PC-9 (cell line): ENCODE data around the gene TAS1R1. TPM values are rescaled to one million over a fixed set of nuclear protein-coding genes. Genes with fewer than 3 reads are reported as not detected.

Experiments
- BruUV-seq: library from RNA; stranded (reverse); fragments of 400-500 nt; replicated peaks from 2 replicates; lab custom pipeline; 2021; lab: Mats Ljungman, UMichigan
- CTCF ChIA-PET: fragments of 300-600 bp; sonication (Branson Sonifier 250); formaldehyde crosslinking; loops from one replicate; lab custom pipeline; 2022; ENCODE audit warnings: antibody characterized with exemption; lab: Charles Lee
- POLR2A ChIA-PET: fragments of 300-600 bp; sonication (Branson Sonifier 250); formaldehyde crosslinking; loops from one replicate; lab custom pipeline; 2022; ENCODE audit warnings: antibody characterized with exemption; ENCODE audit not compliant: unreplicated experiment; lab: Charles Lee
- DNase-seq, 2 experiments: peaks; one replicate each; pipeline versions ENCODE4 v3.0.0 to v3.0.0-alpha.2; 2015 to 2022; ENCODE audit warnings: mixed read lengths in 1 of 2
- H2AFZ ChIP-seq: fragments of 200-600 bp; sonication (generic); 2 replicates; pipeline ENCODE4 v1.8.1; 2017; ENCODE audit warnings: antibody characterized with exemption
- H3F3A ChIP-seq: fragments of 200-600 bp; sonication (generic); 2 replicates; pipeline ENCODE4 v1.8.1; 2017; ENCODE audit warnings: antibody characterized with exemption, mild to moderate bottlenecking, low read depth; ENCODE audit not compliant: insufficient read depth
- H3K27ac ChIP-seq: fragments of 200-600 bp; sonication (generic); 2 replicates; pipeline ENCODE4 v1.6.1; 2016; ENCODE audit warnings: mixed run types
- H3K27me3 ChIP-seq: fragments of 200-600 bp; sonication (generic); 2 replicates; pipeline ENCODE4 v1.6.1; 2016; ENCODE audit warnings: low read depth, mixed run types; ENCODE audit not compliant: insufficient read depth
- H3K36me3 ChIP-seq: fragments of 200-600 bp; sonication (generic); 2 replicates; pipeline ENCODE4 v1.6.1; 2016; ENCODE audit warnings: low read depth, mixed run types
- H3K4me1 ChIP-seq: fragments of 200-600 bp; sonication (generic); replicated peaks from 2 replicates; pipeline ENCODE4 v1.6.1; 2016; ENCODE audit warnings: mixed run types; ENCODE audit not compliant: insufficient read depth
- H3K4me2 ChIP-seq: fragments of 200-600 bp; sonication (generic); 2 replicates; pipeline ENCODE4 v1.6.1; 2017; ENCODE audit warnings: mixed run types
- H3K4me3 ChIP-seq: fragments of 200-600 bp; sonication (generic); 2 replicates; pipeline ENCODE4 v1.6.1; 2016; ENCODE audit warnings: mixed run types
- H3K79me2 ChIP-seq: fragments of 200-600 bp; sonication (generic); 2 replicates; pipeline ENCODE4 v1.6.1; 2017; ENCODE audit warnings: low read depth, mixed run types
- H3K9me2 ChIP-seq: fragments of 200-600 bp; sonication (generic); 2 replicates; pipeline ENCODE4 v1.8.1; 2017; ENCODE audit warnings: mild to moderate bottlenecking; ENCODE audit not compliant: insufficient read depth
- H3K9me3 ChIP-seq: fragments of 200-600 bp; sonication (generic); 2 replicates; pipeline ENCODE4 v1.8.1; 2016; ENCODE audit warnings: low read depth; ENCODE audit not compliant: insufficient read depth
- H4K20me1 ChIP-seq: fragments of 200-600 bp; sonication (generic); 2 replicates; pipeline ENCODE4 v1.8.1; 2017; ENCODE audit not compliant: insufficient read depth
- EZH2 ChIP-seq: fragments of 200-600 bp; sonication (generic); IDR thresholded peaks from 2 replicates; pipeline ENCODE4 v1.8.0; 2017; ENCODE audit warnings: antibody characterized with exemption, low read depth
- intact Hi-C: fragments of 100-400 bp; cut with micrococcal nuclease; formaldehyde crosslinking; loops from one replicate; pipeline ENCODE4 v1.10.0; 2022; ENCODE audit not compliant: unreplicated experiment
- total RNA-seq: library from RNA; stranded (reverse); gene quantifications from 2 replicates; pipeline ENCODE4 v1.2.3, GENCODE V29; 2021
- TF ChIP-seq, protein P1 (sequence below): fragments of 200-600 bp; sonication (generic); conservative IDR thresholded peaks from 2 replicates; pipeline ENCODE4 v1.6.1; 2017; ENCODE audit warnings: mixed run types, antibody characterized with exemption, mild to moderate bottlenecking, moderate library complexity

TAS1R1 gene
- total RNA-seq, 1 experiment from 2014 or later: not detected

DNA sequence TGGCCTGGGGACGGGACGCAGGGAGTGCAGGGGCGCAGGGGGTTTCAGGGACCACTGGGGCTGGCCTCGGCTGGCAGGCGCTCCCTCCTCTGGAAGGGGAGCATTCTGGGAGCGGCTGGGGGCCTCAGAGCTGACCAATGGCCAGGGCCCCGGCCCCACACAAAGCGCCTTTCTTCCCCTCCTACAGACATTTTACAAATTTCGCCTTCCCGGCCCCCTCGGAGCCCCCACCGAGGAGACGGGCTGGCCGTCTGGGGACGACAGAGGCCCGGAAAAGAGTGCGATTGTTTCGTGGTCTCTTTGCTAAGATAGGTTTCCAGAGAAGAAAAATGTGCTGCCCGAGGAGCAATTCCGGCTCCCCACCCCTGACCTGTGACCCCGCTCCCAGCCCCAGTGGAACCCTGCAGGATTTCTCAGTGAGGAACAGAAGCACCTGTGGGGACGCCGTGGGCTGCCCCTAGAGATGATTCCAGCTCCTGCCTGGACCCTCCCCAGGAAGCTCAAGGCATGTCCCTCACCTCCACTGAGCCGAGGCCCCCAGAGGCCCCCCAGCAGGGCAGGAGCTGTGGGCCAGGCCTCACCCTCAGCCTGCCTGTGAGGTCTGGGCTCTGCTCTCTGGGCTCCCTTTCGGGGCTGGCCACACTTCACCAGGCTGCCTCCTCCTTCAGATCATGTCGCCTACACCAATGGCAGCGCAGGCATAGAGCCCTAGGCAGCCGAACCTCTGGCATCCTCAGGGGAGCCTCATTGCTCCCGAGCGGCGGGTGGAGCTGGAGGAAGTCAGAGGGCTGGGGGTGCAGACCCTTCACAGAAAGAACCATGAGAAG is 48.7 kb upstream of the TAS1R1 start:
- H3K4me2 ChIP-seq: no peak overlapping the region
- no peak for DNase-seq
- intact Hi-C loops: no loop called here
- POLR2A ChIA-PET: interaction anchor here (0.6 kb wide), 1 partner anchor 78 kb away, joined by 4 read pairs; no protein-coding TSS in a partner anchor
- H2AFZ ChIP-seq: no peak overlapping the region
- no peak for TF ChIP-seq EZH2
- TF ChIP-seq, protein P1, sequence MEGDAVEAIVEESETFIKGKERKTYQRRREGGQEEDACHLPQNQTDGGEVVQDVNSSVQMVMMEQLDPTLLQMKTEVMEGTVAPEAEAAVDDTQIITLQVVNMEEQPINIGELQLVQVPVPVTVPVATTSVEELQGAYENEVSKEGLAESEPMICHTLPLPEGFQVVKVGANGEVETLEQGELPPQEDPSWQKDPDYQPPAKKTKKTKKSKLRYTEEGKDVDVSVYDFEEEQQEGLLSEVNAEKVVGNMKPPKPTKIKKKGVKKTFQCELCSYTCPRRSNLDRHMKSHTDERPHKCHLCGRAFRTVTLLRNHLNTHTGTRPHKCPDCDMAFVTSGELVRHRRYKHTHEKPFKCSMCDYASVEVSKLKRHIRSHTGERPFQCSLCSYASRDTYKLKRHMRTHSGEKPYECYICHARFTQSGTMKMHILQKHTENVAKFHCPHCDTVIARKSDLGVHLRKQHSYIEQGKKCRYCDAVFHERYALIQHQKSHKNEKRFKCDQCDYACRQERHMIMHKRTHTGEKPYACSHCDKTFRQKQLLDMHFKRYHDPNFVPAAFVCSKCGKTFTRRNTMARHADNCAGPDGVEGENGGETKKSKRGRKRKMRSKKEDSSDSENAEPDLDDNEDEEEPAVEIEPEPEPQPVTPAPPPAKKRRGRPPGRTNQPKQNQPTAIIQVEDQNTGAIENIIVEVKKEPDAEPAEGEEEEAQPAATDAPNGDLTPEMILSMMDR: no peak
- no peaks in the 10 kb centered on the region for H3K9me3 ChIP-seq
- no TSS peak for BruUV-seq
- no peaks in the 10 kb centered on the region for H3K27me3 ChIP-seq
- no peaks in the 10 kb centered on the region for H3K9me2 ChIP-seq
- CTCF ChIA-PET: no interaction called here
- H3K4me1 ChIP-seq: no peaks in the 10 kb centered on the region
- no peaks in the 10 kb centered on the region for H4K20me1 ChIP-seq
- no peaks in the 10 kb centered on the region for H3F3A ChIP-seq
- H3K27ac ChIP-seq: no peak overlapping the region
- H3K79me2 ChIP-seq: no peaks in the 10 kb centered on the region
- H3K4me3 ChIP-seq: no peak overlapping the region
- no peaks in the 10 kb centered on the region for H3K36me3 ChIP-seq

DNA sequence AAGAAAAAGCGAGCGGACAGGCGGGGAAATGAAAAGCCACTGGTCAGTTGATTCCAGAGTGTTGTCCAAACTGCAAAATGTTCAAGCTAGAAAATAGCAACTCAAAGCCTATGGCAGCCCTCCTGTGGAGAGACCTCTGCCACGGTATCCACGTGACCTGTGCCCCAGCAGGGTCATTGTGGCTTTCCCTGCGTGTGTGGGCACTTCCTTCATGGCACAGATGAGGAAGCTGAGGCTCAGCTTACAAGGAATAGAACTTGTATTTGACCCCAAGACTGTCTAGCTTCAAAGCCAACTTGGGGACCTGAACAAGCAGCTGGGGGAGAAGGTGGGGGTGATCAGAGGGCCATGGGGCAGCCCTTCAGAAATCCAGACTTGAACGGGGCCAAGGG is 48.1 kb upstream of the TAS1R1 start:
- DNase-seq: no peak
- intact Hi-C loops: no loop called here
- no peaks in the 10 kb centered on the region for H3K27me3 ChIP-seq
- no TSS peak for BruUV-seq
- H3K4me2 ChIP-seq: no peak overlapping the region
- no peaks in the 10 kb centered on the region for H3K36me3 ChIP-seq
- H3K4me1 ChIP-seq: no peaks in the 10 kb centered on the region
- no peak overlapping the region for H2AFZ ChIP-seq
- TF ChIP-seq EZH2: no peak
- TF ChIP-seq, protein P1: no peak
- no peak overlapping the region for H3K27ac ChIP-seq
- CTCF ChIA-PET: interaction anchor here (0.8 kb wide), 1 partner anchor 17 kb away, joined by 5 read pairs; no protein-coding TSS in a partner anchor
- H4K20me1 ChIP-seq: no peaks in the 10 kb centered on the region
- POLR2A ChIA-PET: no interaction called here
- no peak overlapping the region for H3K4me3 ChIP-seq
- H3F3A ChIP-seq: no peaks in the 10 kb centered on the region
- H3K9me3 ChIP-seq: no peaks in the 10 kb centered on the region
- no peaks in the 10 kb centered on the region for H3K9me2 ChIP-seq
- H3K79me2 ChIP-seq: no peaks in the 10 kb centered on the region

DNA sequence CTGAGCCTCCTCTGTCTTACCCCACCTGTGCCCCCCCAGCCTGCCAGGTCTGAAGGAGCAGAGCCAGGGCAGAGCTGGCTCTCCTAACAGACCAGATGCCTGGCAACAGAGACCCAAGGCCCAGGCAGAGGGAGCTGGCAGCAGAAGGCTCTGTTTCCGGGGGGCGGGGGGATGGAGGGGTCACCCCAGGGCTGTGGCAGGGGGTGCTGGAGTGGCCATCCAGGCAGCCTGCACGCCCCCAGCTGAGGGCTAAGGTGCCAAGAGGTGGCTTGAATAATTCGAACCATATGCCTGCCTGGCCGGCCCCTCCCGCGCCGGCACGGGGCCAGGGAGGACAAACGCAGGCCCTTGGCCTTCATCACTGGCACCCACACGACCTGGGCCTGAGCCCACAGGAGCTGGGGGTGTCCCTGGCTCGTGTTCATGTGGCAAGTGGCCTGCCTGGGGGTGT is 47.6 kb upstream of the TAS1R1 start:
- Histone ChIP-seq H3K79me2 (no peaks in the 10 kb centered on the region), H3K9me2 (no peaks in the 10 kb centered on the region), H3K4me1 (no peaks in the 10 kb centered on the region), H3K4me2 (no peak overlapping the region), H2AFZ (no peak overlapping the region), H4K20me1 (no peaks in the 10 kb centered on the region), H3K9me3 (no peaks in the 10 kb centered on the region), H3K4me3 (no peak overlapping the region), H3K27me3 (no peaks in the 10 kb centered on the region), H3K27ac (no peak overlapping the region), H3K36me3 (no peaks in the 10 kb centered on the region), H3F3A (no peaks in the 10 kb centered on the region)
- intact Hi-C loops: no loop called here
- CTCF ChIA-PET: interaction anchor here (0.8 kb wide), 1 partner anchor 16 kb away, joined by 5 read pairs; no protein-coding TSS in a partner anchor
- no peak for DNase-seq
- POLR2A ChIA-PET: no interaction called here
- no TSS peak for BruUV-seq
- TF ChIP-seq, protein P1: no peak
- no peak for TF ChIP-seq EZH2
